ENCODE measurements around the gene NF2.

DNA sequence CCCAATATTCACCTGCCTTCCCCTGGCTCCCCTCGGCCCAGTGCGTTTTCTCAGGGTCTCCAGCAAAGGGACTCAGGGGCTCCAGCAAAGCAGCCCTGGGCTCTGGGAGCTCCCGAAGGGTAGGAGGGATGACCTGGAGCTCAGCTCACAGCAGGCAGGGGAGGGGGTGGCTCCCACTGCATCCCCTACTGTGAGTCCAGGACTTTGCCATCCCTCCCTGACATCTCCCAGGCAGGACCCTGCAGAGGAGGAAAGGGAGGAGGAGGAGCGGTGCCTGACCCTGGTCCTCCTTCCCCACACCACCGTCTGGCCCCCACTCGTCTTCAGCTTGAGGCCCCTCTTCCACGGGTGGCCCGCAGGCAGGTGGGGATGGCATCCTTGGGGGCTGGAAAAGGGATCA, 121.4 kb downstream of the NF2 start:
- TF ChIP-seq, protein P1, sequence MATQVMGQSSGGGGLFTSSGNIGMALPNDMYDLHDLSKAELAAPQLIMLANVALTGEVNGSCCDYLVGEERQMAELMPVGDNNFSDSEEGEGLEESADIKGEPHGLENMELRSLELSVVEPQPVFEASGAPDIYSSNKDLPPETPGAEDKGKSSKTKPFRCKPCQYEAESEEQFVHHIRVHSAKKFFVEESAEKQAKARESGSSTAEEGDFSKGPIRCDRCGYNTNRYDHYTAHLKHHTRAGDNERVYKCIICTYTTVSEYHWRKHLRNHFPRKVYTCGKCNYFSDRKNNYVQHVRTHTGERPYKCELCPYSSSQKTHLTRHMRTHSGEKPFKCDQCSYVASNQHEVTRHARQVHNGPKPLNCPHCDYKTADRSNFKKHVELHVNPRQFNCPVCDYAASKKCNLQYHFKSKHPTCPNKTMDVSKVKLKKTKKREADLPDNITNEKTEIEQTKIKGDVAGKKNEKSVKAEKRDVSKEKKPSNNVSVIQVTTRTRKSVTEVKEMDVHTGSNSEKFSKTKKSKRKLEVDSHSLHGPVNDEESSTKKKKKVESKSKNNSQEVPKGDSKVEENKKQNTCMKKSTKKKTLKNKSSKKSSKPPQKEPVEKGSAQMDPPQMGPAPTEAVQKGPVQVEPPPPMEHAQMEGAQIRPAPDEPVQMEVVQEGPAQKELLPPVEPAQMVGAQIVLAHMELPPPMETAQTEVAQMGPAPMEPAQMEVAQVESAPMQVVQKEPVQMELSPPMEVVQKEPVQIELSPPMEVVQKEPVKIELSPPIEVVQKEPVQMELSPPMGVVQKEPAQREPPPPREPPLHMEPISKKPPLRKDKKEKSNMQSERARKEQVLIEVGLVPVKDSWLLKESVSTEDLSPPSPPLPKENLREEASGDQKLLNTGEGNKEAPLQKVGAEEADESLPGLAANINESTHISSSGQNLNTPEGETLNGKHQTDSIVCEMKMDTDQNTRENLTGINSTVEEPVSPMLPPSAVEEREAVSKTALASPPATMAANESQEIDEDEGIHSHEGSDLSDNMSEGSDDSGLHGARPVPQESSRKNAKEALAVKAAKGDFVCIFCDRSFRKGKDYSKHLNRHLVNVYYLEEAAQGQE (IDR thresholded peaks at IDR 0.05) = no peak
- TF ChIP-seq POLR2A (IDR thresholded peaks at IDR 0.05; ENCODE audit: low read length) (no peak), PHF8 (IDR thresholded peaks at IDR 0.05; ENCODE audit: borderline replicate concordance, low read depth) (no peak), CEBPB (IDR thresholded peaks at IDR 0.05) (no peak), RFX5 (IDR thresholded peaks at IDR 0.05) (no peak), MAFK (IDR thresholded peaks at IDR 0.05; ENCODE audit: partially characterized antibody) (no peak), EP300 (IDR thresholded peaks at IDR 0.05) (no peak), SREBF2 (IDR thresholded peaks at IDR 0.05) (no peak), ESRRA (IDR thresholded peaks at IDR 0.05; ENCODE audit: borderline replicate concordance, low read length) (no peak)
- TF ChIP-seq, protein P2, sequence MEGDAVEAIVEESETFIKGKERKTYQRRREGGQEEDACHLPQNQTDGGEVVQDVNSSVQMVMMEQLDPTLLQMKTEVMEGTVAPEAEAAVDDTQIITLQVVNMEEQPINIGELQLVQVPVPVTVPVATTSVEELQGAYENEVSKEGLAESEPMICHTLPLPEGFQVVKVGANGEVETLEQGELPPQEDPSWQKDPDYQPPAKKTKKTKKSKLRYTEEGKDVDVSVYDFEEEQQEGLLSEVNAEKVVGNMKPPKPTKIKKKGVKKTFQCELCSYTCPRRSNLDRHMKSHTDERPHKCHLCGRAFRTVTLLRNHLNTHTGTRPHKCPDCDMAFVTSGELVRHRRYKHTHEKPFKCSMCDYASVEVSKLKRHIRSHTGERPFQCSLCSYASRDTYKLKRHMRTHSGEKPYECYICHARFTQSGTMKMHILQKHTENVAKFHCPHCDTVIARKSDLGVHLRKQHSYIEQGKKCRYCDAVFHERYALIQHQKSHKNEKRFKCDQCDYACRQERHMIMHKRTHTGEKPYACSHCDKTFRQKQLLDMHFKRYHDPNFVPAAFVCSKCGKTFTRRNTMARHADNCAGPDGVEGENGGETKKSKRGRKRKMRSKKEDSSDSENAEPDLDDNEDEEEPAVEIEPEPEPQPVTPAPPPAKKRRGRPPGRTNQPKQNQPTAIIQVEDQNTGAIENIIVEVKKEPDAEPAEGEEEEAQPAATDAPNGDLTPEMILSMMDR (IDR thresholded peaks at IDR 0.05) = no peak
- TF ChIP-seq, protein P3, sequence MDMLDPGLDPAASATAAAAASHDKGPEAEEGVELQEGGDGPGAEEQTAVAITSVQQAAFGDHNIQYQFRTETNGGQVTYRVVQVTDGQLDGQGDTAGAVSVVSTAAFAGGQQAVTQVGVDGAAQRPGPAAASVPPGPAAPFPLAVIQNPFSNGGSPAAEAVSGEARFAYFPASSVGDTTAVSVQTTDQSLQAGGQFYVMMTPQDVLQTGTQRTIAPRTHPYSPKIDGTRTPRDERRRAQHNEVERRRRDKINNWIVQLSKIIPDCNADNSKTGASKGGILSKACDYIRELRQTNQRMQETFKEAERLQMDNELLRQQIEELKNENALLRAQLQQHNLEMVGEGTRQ (IDR thresholded peaks at IDR 0.05) = no peak
- TF ChIP-seq, protein P4, sequence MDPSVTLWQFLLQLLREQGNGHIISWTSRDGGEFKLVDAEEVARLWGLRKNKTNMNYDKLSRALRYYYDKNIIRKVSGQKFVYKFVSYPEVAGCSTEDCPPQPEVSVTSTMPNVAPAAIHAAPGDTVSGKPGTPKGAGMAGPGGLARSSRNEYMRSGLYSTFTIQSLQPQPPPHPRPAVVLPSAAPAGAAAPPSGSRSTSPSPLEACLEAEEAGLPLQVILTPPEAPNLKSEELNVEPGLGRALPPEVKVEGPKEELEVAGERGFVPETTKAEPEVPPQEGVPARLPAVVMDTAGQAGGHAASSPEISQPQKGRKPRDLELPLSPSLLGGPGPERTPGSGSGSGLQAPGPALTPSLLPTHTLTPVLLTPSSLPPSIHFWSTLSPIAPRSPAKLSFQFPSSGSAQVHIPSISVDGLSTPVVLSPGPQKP (IDR thresholded peaks at IDR 0.05; ENCODE audit: low read depth, low read length) = no peak

All from A549 (cell line).